GM12878 (cell line): ENCODE data around the gene FGF1. TPM values are rescaled to one million over a fixed set of nuclear protein-coding genes. Genes with fewer than 3 reads are reported as not detected.

ENCODE experiments used
- ATAC-seq: fragments of 200-7000 bp; cut with Tn5 transposase; 3 replicates; pipeline ENCODE4 v1.9.1; 2020; ENCODE audit warnings: mild to moderate bottlenecking, moderate library complexity
- BruUV-seq: library from RNA; stranded (reverse); fragments of 400-500 nt; replicated peaks from 2 replicates; lab custom pipeline; 2021; lab: Mats Ljungman, UMichigan
- CTCF ChIA-PET: fragments of 300-600 bp; sonication (Branson Sonifier 250); formaldehyde crosslinking; extraction: SDS; loops from one replicate; lab custom pipeline; 2021; ENCODE audit warnings: inconsistent platforms; lab: Yijun Ruan, JAX
- POLR2A ChIA-PET: fragments of 350-600 bp; formaldehyde crosslinking; extraction: SDS; loops from one replicate; lab custom pipeline; 2021; ENCODE audit warnings: inconsistent platforms; lab: Charles Lee
- RAD21 ChIA-PET: fragments of 300-600 bp; sonication (Branson Sonifier 250); formaldehyde crosslinking; loops from one replicate; lab custom pipeline; 2023; ENCODE audit warnings: antibody characterized with exemption; ENCODE audit not compliant: unreplicated experiment; lab: Charles Lee
- SMC1A ChIA-PET: fragments of 300-600 bp; sonication (Branson Sonifier 250); formaldehyde crosslinking; loops from one replicate; lab custom pipeline; 2023; ENCODE audit not compliant: unreplicated experiment, uncharacterized antibody; lab: Charles Lee
- DNase-seq: peaks from one replicate; pipeline ENCODE4 v3.0.0-alpha.2; 2011; ENCODE audit warnings: low read depth, low spot score
- FAIRE-seq: peaks from 3 replicates; lab custom pipeline; 2011; peaks lifted over from hg19 to GRCh38; lab: Jason Lieb, UNC
- H2AFZ ChIP-seq: 2 replicates; pipeline ENCODE4 v1.6.0; 2011; ENCODE audit warnings: low read depth, low read length, control low read depth; ENCODE audit not compliant: control insufficient read depth
- H3K27ac ChIP-seq: 2 replicates; pipeline ENCODE4 v1.5.1; 2011; ENCODE audit warnings: control low read depth; ENCODE audit not compliant: control insufficient read depth, insufficient read depth
- H3K27me3 ChIP-seq, 2 experiments: replicated peaks in 1 of 2; 2 replicates each; pipeline versions ENCODE4 v1.6.0 to v1.6.1; 2011; ENCODE audit warnings: low read length in 1 of 2; ENCODE audit not compliant: control insufficient read depth in 2 of 2, insufficient read depth in 2 of 2
- H3K36me3 ChIP-seq, 2 experiments: 2 replicates each; pipeline ENCODE4 v1.5.1; 2011; ENCODE audit warnings: low read length in 1 of 2; ENCODE audit not compliant: control insufficient read depth in 2 of 2, insufficient read depth in 2 of 2
- H3K4me1 ChIP-seq: 2 replicates; pipeline ENCODE4 v1.6.1; 2011; ENCODE audit warnings: mild to moderate bottlenecking, low read length, moderate library complexity, mixed read lengths; ENCODE audit not compliant: control insufficient read depth, insufficient read depth
- H3K4me2 ChIP-seq: 2 replicates; pipeline ENCODE4 v1.6.0; 2011; ENCODE audit warnings: control low read depth; ENCODE audit not compliant: control insufficient read depth, insufficient read depth
- H3K4me3 ChIP-seq: fragments of 200-600 bp; sonication (generic); 2 replicates; pipeline ENCODE4 v1.5.1; 2016
- H3K79me2 ChIP-seq: 2 replicates; pipeline ENCODE4 v1.6.0; 2011; ENCODE audit warnings: low read length; ENCODE audit not compliant: control insufficient read depth, insufficient read depth
- H3K9ac ChIP-seq: 2 replicates; pipeline ENCODE4 v1.8.0; 2011; ENCODE audit warnings: low read length, control low read depth, mixed read lengths; ENCODE audit not compliant: control insufficient read depth, insufficient read depth
- H3K9me3 ChIP-seq: replicated peaks from 3 replicates; pipeline ENCODE4 v1.5.1; 2011; ENCODE audit warnings: mild to moderate bottlenecking, low read length; ENCODE audit not compliant: control insufficient read depth, insufficient read depth
- H4K20me1 ChIP-seq: 2 replicates; pipeline ENCODE4 v1.6.0; 2011; ENCODE audit not compliant: control insufficient read depth, insufficient read depth
- DPF2 ChIP-seq: fragments of 450-650 bp; IDR thresholded peaks from 2 replicates; pipeline ENCODE4 v1.6.1; 2017; ENCODE audit warnings: mild to moderate bottlenecking
- EGR1 ChIP-seq, 2 experiments: IDR thresholded peaks; 1 replicate in 1 of 2; 2 replicates in 1 of 2; pipeline ENCODE4 v1.6.1; 2011 to 2012; ENCODE audit warnings: low read depth in 2 of 2, low read length in 2 of 2, borderline replicate concordance in 1 of 2, mild to moderate bottlenecking in 1 of 2, moderate library complexity in 1 of 2
- HDGF ChIP-seq: fragments of 450-650 bp; IDR thresholded peaks from 2 replicates; pipeline ENCODE4 v1.6.1; 2016; ENCODE audit warnings: antibody characterized with exemption
- HSF1 ChIP-seq: fragments of 150-350 bp; IDR thresholded peaks from 2 replicates; pipeline ENCODE4 v1.6.1; 2014; ENCODE audit warnings: mild to moderate bottlenecking, low read depth, low read length
- MEF2A ChIP-seq: IDR thresholded peaks from 2 replicates; pipeline ENCODE4 v1.6.1; 2011; ENCODE audit warnings: low read depth, mild to moderate bottlenecking, low read length, moderate library complexity; ENCODE audit not compliant: insufficient read depth
- MTA3 ChIP-seq: IDR thresholded peaks from 2 replicates; pipeline ENCODE4 v1.6.1; 2012; ENCODE audit warnings: low read length, inconsistent platforms, borderline replicate concordance
- PAX5 ChIP-seq: IDR thresholded peaks from 2 replicates; pipeline ENCODE4 v1.6.1; 2011; ENCODE audit warnings: low read depth, low read length, borderline replicate concordance
- POLR2AphosphoS5 ChIP-seq: IDR thresholded peaks from 2 replicates; pipeline ENCODE4 v1.6.1; 2011; ENCODE audit warnings: mild to moderate bottlenecking, low read length, inconsistent platforms
- RBBP5 ChIP-seq: fragments of 200-600 bp; sonication (generic); conservative IDR thresholded peaks from 2 replicates; pipeline ENCODE4 v1.6.1; 2016
- SIN3A ChIP-seq: IDR thresholded peaks from 2 replicates; pipeline ENCODE4 v1.6.1; 2012; ENCODE audit warnings: low read depth, low read length, improper control_type of control experiment
- SP1 ChIP-seq: IDR thresholded peaks from one replicate; pipeline ENCODE4 v1.6.1; 2011; ENCODE audit warnings: low read depth, low read length
- SREBF1 ChIP-seq: IDR thresholded peaks from 2 replicates; pipeline ENCODE4 v1.6.1; 2012; ENCODE audit warnings: mild to moderate bottlenecking, low read length
- TCF12 ChIP-seq: IDR thresholded peaks from 2 replicates; pipeline ENCODE4 v1.6.1; 2011; ENCODE audit warnings: low read depth, mild to moderate bottlenecking, low read length
- WGBS: methylation state at CpG from one replicate; pipeline ENCODE4 v1.1.6; 2016; ENCODE audit warnings: low lambda C conversion rate; ENCODE audit not compliant: insufficient replicate concordance, insufficient coverage; ENCODE audit errors: missing lambda C conversion rate; 5-methylcytosine and 5-hydroxymethylcytosine counted together
- in situ Hi-C: fragments of 300-500 bp; cut with MboI; formaldehyde crosslinking; loops from 9 replicates; pipeline ENCODE4 v1.14.3; 2018; ENCODE audit warnings: mixed read lengths
- intact Hi-C: fragments of 100-400 bp; cut with micrococcal nuclease; formaldehyde crosslinking; loops from one replicate; pipeline ENCODE4 v1.14.2; 2022; ENCODE audit not compliant: unreplicated experiment
- polyA plus RNA-seq, 11 experiments: library from polyadenylated mRNA; depleted of rRNA in 4 of 11; unstranded in 6 of 11; stranded (reverse) in 5 of 11; fragments of >200 nt; fragmentation: Nextera tagmentation in 4 of 11; fragmentation: Illumina TruSeq in 1 of 11; extraction: Ambion mirVana in 4 of 11; extraction: Trizol in 1 of 11; gene quantifications; 1 replicate in 1 of 11; 2 replicates in 10 of 11; pipeline versions ENCODE4 v1.2.1 to v1.2.3, GENCODE V29; 2011 to 2016; ENCODE audit warnings: inconsistent platforms in 2 of 11, missing spikeins in 2 of 11, low read depth in 1 of 11
- total RNA-seq, 4 experiments: library from RNA; depleted of rRNA in 3 of 4; stranded (reverse); fragments of >200 nt in 3 of 4; fragmentation: Illumina TruSeq in 1 of 4; extraction: Trizol in 1 of 4; gene quantifications; 2 replicates each; pipeline versions ENCODE4 v1.2.1 to v1.2.3, GENCODE V29; 2013 to 2021
- TF ChIP-seq, protein P1 (sequence below), 3 experiments: IDR thresholded peaks in 2 of 3; conservative IDR thresholded peaks in 1 of 3; 2 replicates each; pipeline ENCODE4 v1.5.1; 2011; ENCODE audit warnings: low read depth in 3 of 3, low read length in 3 of 3, mild to moderate bottlenecking in 3 of 3, control low read depth in 2 of 3, moderate library complexity in 2 of 3, inconsistent platforms in 1 of 3, mixed read lengths in 1 of 3; ENCODE audit not compliant: control insufficient read depth in 2 of 3, insufficient read depth in 1 of 3; ENCODE audit errors: extremely low read depth in 1 of 3
- TF ChIP-seq, protein P2 (sequence below): IDR thresholded peaks from 2 replicates; pipeline ENCODE4 v1.6.1; 2012; ENCODE audit warnings: low read depth, low read length, improper control_type of control experiment

The FGF1 gene
- total and polyA plus RNA-seq, 10 of the 15 experiments (the other 5 are each of a cell fraction or from before 2014, with no cell fraction given): not detected

DNA sequence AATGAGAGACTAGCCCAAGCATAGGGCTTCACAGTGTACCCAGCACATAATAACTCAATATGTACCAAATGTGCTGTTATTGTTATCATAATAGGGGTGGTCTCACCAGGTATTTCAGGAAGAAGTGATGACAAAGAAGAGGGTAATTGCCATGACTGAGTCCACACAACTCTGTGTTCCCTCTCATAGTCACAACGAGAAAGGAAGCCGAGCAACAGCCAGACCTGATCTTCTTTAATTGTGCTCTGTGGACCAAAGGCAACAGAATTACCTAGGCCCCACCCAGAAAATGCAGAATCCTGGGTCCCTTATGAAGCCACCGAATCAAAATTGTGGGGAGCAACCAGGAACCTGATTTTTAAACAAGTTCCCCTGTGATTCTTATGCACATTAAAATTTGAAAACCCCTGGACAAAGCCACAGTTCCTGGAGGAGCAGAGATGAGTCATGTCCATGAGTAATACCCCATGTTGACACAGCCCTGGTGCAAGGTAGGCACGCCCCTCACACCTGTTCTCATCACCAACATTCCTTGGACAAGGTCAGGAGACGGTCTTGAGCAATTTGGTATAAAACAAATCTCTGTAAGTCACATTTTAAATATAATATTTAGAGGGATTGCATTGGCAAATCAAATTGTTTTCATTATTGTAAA is 5.2 kb downstream of the FGF1 start:
- in situ Hi-C loops: no loop called here

DNA sequence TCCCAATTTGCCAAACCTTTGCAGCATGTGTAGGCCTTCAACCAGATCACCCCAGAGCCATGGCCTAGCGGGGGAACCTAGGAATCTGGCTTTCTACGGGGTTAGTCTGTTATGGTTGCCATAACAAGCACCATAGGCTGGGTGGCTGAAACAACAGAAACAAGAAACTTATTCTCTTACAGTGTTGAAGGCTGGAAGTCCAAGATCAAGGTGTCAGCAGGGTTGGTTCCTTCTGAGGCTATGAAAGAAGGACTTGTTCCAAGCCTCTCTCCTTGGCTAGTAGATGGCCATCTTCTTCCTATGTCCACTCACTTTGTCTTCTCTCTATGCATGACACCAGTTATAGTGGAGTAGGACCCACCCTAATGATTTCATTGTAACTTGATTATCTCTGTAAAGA is 6.1 kb downstream of the FGF1 start:
- Histone ChIP-seq H3K4me1 (no peaks in the 10 kb centered on the region), H4K20me1 (no peaks in the 10 kb centered on the region), H3K9ac (no peak overlapping the region), H3K4me3 (no peak overlapping the region), H2AFZ (no peak overlapping the region), H3K9me3 (no peaks in the 10 kb centered on the region), H3K4me2 (no peak overlapping the region), H3K79me2 (no peaks in the 10 kb centered on the region), H3K27ac (no peak overlapping the region), H3K27me3 (peaks cover 0 to 3% of the 10 kb centered on the region in 2 experiments; a peak in 2 of 4 replicates), H3K36me3 (no peaks in the 10 kb centered on the region)
- in situ Hi-C loops (no loop called here), intact Hi-C loops (no loop called here)
- ATAC-seq (no peak), DNase-seq (no peak), FAIRE-seq (no peak)
- RAD21 ChIA-PET: no interaction called here
- no TSS peak for BruUV-seq
- 8% methylated on average over 2 of the region's 2 CpGs for WGBS
- CTCF ChIA-PET: no interaction called here
- SMC1A ChIA-PET: no interaction called here
- POLR2A ChIA-PET: no interaction called here
- TF ChIP-seq PAX5 (no peak), DPF2 (no peak), TCF12 (no peak), POLR2AphosphoS5 (no peak), SIN3A (no peak), EGR1 (IDR thresholded peaks at IDR 0.05; ENCODE audit: borderline replicate concordance in 1 of 2, low read depth in 2 of 2, low read length in 2 of 2) (no peak), MTA3 (no peak), HSF1 (no peak), SP1 (no peak), HDGF (no peak), MEF2A (no peak), RBBP5 (no peak)
- TF ChIP-seq, protein P1, sequence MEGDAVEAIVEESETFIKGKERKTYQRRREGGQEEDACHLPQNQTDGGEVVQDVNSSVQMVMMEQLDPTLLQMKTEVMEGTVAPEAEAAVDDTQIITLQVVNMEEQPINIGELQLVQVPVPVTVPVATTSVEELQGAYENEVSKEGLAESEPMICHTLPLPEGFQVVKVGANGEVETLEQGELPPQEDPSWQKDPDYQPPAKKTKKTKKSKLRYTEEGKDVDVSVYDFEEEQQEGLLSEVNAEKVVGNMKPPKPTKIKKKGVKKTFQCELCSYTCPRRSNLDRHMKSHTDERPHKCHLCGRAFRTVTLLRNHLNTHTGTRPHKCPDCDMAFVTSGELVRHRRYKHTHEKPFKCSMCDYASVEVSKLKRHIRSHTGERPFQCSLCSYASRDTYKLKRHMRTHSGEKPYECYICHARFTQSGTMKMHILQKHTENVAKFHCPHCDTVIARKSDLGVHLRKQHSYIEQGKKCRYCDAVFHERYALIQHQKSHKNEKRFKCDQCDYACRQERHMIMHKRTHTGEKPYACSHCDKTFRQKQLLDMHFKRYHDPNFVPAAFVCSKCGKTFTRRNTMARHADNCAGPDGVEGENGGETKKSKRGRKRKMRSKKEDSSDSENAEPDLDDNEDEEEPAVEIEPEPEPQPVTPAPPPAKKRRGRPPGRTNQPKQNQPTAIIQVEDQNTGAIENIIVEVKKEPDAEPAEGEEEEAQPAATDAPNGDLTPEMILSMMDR (IDR thresholded peaks at IDR 0.05 in 2 of 3, conservative IDR thresholded peaks at IDR 0.05 in 1 of 3; ENCODE audit: control insufficient read depth in 2 of 3, extremely low read depth in 1 of 3, insufficient read depth in 1 of 3, low read depth in 3 of 3, low read length in 3 of 3): no peak
- TF ChIP-seq, protein P2, sequence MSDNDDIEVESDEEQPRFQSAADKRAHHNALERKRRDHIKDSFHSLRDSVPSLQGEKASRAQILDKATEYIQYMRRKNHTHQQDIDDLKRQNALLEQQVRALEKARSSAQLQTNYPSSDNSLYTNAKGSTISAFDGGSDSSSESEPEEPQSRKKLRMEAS: no peak

More for the DNA sequence above, 5.2 kb downstream of the FGF1 start:
- Histone ChIP-seq H3K4me1 (no peaks in the 10 kb centered on the region), H2AFZ (no peak overlapping the region), H4K20me1 (no peaks in the 10 kb centered on the region), H3K27me3 (peaks cover 0 to 1% of the 10 kb centered on the region in 2 experiments; a peak in 2 of 4 replicates), H3K4me2 (no peak overlapping the region), H3K9me3 (no peaks in the 10 kb centered on the region), H3K36me3 (no peaks in the 10 kb centered on the region), H3K9ac (no peak overlapping the region), H3K27ac (no peak overlapping the region), H3K4me3 (no peak overlapping the region), H3K79me2 (no peaks in the 10 kb centered on the region)
- RAD21 ChIA-PET: no interaction called here
- TF ChIP-seq SREBF1: no peak
- intact Hi-C loops: no loop called here
- no TSS peak for BruUV-seq
- FAIRE-seq: no peak
- SMC1A ChIA-PET: interaction anchor here (1.6 kb wide), 1 partner anchor 26 kb away, joined by 5 read pairs; no protein-coding TSS in a partner anchor
- ATAC-seq: no peak
- POLR2A ChIA-PET: no interaction called here
- 12% methylated on average over 5 of the region's 5 CpGs for WGBS
- DNase-seq: no peak
- CTCF ChIA-PET: no interaction called here
